Epithelial cell of esophagus (primary cell): ENCODE results near the gene ALDH5A1.

Source experiments
- DNase-seq: peaks from one replicate; pipeline ENCODE4 v3.0.0; 2010; ENCODE audit warnings: low read depth
- H3K4me3 ChIP-seq: 2 replicates; pipeline ENCODE4 v1.5.1; 2011; ENCODE audit warnings: mild to moderate bottlenecking, low read length, control low read depth
- CTCF ChIP-seq: IDR thresholded peaks from 2 replicates; pipeline ENCODE4 v1.5.1; 2011; ENCODE audit warnings: low read depth, mild to moderate bottlenecking, low read length, control low read depth, inconsistent platforms; ENCODE audit not compliant: insufficient read depth; ENCODE audit errors: missing control alignments

The ALDH5A1 gene

DNA sequence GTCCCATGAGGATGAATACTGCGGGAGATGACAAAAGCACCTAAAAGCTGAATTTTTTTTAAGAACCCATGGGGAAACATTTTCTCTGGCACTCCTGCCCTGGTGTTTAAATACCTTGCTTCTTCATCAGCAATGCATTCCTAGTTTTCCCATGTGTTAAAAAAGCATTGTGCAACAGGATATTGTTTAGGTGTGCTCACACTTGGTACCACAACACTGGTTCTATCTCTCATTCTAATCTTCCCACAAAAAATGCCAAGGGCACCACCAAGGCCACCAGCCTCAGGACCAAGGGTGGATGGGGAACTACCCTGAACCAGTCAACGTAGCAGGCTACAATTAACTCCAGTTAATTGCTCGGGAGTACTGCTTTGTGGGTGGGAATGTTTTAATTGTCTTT, 50.9 kb downstream of the ALDH5A1 start:
- DNase-seq, result no peak
- no peak for TF ChIP-seq CTCF
- no peak overlapping the region for H3K4me3 ChIP-seq

- DNase-seq, result no peak
Observed at GRCh38 chr6:24546439-24546838, 51.7 kb downstream of the ALDH5A1 start.

DNA sequence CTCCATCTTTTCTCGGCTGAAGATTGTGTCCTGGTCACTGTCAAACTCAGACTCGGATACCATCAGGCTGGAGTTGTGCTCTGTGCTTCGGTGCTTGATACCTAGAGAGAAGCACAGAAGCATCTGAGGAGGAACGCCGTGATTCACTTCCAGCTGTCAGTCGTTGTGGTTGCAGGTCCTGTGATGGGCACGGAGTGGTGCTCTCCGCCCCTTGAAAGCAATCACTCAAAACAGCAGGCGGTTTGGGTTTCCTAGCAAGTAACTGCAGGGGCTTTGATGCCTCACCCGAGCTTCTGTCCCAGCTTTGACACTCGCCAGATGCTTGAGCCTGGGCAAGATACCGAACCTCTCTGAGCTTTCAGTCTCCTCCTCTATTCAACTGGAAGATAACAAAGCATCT, 52.5 kb downstream of the ALDH5A1 start:
- peak; percentile 18 for DNase-seq
- no peak overlapping the region for H3K4me3 ChIP-seq
- peak; percentile 7 for TF ChIP-seq CTCF

More at GRCh38 chr6:24546439-24546838, 51.7 kb downstream of the ALDH5A1 start:
- H3K4me3 ChIP-seq, result no peak overlapping the region
- no peak for TF ChIP-seq CTCF

DNA sequence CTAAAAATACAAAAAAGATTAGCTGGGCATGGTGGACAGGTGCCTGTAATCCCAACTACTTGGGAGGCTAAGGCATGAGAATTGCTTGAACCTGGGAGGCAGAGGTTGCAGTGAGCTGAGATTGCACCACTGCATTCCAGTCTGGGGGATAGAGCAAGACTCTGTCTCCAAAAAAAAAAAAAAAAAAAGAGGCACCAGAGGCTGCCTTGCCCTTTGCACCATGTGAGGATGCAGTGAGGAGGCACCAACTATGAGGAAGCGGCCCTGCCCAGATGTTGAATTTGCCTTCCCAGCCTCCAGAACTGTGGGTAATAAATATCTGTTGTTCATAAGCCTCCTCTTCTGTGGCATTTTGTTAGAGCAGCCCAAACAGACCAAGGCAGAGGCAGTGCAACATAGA, 54.4 kb downstream of the ALDH5A1 start:
- DNase-seq, result no peak
- no peak for TF ChIP-seq CTCF
- H3K4me3 ChIP-seq, result no peak overlapping the region

GRCh38 chr6:24549674-24550353, 55.0 kb downstream of the ALDH5A1 start:
- no peak for TF ChIP-seq CTCF
- DNase-seq, result peak; percentile 20

DNA sequence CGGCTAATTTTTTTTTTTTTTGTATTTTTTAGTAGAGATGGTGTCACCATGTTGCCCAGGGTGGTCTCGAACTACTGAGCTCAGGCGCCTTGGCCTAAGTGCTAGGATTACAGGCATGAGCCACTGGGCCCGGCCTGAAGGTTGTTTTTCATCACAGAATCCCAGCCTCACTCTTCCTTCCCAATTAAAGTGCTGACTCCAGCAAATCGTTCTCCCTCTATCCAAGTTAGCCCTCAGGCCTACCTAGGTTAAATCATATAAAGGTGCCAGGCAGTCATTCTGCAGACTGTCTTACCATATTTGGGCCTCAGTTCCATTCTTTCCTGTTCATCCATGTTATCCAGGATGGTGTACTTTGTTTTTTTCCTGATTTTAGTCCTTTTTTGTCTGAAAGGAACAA, 56.4 kb downstream of the ALDH5A1 start:
- no peak for DNase-seq
- TF ChIP-seq CTCF, result no peak
- H3K4me3 ChIP-seq, result no peak overlapping the region

More at GRCh38 chr6:24549674-24550353, 55.0 kb downstream of the ALDH5A1 start:
- no peak overlapping the region for H3K4me3 ChIP-seq

DNA sequence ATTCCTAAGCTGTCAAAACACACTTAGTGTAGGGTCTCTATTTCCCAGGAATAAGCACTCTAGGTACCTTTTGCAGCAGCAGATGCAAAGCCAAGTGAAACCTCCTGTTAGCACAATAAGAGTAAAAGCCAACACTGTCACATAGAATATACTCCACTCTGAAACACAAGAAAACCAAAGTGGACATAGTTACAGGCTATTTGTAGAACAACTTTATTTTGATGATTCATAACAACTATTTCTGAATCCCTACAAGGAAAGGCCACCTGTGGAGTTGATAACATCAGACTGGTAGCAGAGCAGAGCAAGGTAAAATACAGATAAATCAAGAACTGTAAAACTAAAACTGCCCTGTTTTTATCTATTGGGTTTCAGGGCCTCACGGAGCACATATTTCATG, 59.7 kb downstream of the ALDH5A1 start:
- no peak for TF ChIP-seq CTCF
- no peak overlapping the region for H3K4me3 ChIP-seq
- DNase-seq, result no peak
